ENCODE data around the gene ARFGAP1. TPM values are rescaled to one million over a fixed set of nuclear protein-coding genes. Genes with fewer than 3 reads are reported as not detected.

The ARFGAP1 gene
- 127 and 146 TPM in 2 replicates for total RNA-seq (2022)
- percentile 73 among the genes with signal in this experiment for Bru-seq, nascent RNA
- BruChase-seq, experiment 1, labeled RNA remaining after a 6-hour chase: percentile 83 among the genes with signal in this experiment
- percentile 90 among the genes with signal in this experiment for BruChase-seq, experiment 2, labeled RNA remaining after a 2-hour chase
- long read RNA-seq, transcript ARFGAP1-203 (13 exons, 3,281 nt): major isoform, 6 of 28 reads
- long read RNA-seq, partial matches to known transcripts: 2 of 28 reads
- long read RNA-seq, other reads (novel, unspliced or antisense): 17 of 28 reads

DNA sequence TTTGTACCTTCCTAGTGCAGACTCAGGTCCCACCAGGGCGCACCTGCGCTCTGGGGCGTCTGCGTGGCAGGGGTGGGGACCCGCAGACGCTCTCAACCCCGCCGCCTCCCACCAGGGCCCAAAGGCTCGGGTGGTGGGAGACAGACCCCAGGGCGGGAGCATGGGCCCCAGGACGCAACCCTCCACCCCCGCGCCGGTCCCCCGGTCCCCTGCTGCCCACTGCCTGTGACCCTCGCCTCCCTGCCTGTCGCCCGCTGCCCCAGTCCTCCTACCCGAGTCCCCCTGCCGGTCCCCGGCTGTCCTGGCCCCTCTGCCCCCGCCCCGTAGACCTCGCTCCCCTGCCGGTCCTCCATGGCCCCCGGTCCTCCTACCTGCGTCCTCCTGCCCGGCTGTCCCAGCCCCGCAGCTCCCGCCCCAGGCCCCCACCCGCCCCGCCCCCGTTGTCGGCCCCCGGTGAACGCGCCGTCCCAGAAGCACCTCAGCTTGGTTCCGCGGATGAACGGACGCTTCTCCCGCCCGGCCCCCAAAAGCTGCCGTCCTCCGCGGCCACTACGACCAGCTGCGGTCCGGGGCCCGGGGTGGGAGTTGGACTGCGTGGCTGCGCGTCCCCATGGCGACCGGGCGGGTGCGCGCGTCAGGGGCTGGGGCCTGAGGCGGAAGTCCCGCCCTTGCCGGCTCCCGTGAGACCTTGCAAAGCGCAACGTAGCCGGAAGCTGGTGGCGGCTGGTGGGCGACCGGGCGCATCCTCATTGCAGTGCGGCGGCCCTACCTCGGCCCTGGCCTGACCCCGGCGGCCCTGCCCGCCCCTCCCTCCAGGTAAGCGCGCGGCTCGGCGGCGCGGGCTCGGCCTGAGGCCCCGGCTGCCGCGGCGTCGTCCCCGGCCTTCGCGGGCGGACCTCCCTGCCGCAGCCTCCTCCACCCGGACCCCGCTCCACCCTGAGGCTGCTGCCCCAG is at the start of gene ARFGAP1:
ARFGAP1 (plus strand) TSS at position 709 of the 954 bp plus-strand sequence. CDS start 2,768 bp downstream, outside the sequence.
- H3K27ac Mint-ChIP-seq (ENCODE audit: unreplicated experiment): peak within 1 kb of the TSS; percentile 76
- H3K9me3 Mint-ChIP-seq (ENCODE audit: low read depth, unreplicated experiment): no peaks in the 10 kb centered on the region
- TF ChIP-seq, protein P1, sequence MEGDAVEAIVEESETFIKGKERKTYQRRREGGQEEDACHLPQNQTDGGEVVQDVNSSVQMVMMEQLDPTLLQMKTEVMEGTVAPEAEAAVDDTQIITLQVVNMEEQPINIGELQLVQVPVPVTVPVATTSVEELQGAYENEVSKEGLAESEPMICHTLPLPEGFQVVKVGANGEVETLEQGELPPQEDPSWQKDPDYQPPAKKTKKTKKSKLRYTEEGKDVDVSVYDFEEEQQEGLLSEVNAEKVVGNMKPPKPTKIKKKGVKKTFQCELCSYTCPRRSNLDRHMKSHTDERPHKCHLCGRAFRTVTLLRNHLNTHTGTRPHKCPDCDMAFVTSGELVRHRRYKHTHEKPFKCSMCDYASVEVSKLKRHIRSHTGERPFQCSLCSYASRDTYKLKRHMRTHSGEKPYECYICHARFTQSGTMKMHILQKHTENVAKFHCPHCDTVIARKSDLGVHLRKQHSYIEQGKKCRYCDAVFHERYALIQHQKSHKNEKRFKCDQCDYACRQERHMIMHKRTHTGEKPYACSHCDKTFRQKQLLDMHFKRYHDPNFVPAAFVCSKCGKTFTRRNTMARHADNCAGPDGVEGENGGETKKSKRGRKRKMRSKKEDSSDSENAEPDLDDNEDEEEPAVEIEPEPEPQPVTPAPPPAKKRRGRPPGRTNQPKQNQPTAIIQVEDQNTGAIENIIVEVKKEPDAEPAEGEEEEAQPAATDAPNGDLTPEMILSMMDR (IDR thresholded peaks at IDR 0.05; ENCODE audit: unreplicated experiment): no peak
- H3K27me3 Mint-ChIP-seq (ENCODE audit: unreplicated experiment): peaks cover 16% of the 10 kb centered on the region
- H3K36me3 Mint-ChIP-seq (ENCODE audit: insufficient read depth, unreplicated experiment): peaks cover 53% of the 10 kb centered on the region
- intact Hi-C loops (cut with micrococcal nuclease; ENCODE audit: unreplicated experiment): no loop called here
- CTCF ChIA-PET: interaction anchor here (0.6 to 1.2 kb wide), 7 partner anchors 10 to 707 kb away, joined by 3 to 11 read pairs (median 3); partner anchors contain the start of gene SAMD10
- DNase-seq: peak; percentile 97
- H3K4me3 Mint-ChIP-seq (ENCODE audit: low read depth, unreplicated experiment): peak within 1 kb of the TSS; percentile 81
- BruUV-seq (replicated peaks): no TSS peak
- peaks cover 30% of the 10 kb centered on the region for H3K4me1 Mint-ChIP-seq (ENCODE audit: low read depth, unreplicated experiment)

DNA sequence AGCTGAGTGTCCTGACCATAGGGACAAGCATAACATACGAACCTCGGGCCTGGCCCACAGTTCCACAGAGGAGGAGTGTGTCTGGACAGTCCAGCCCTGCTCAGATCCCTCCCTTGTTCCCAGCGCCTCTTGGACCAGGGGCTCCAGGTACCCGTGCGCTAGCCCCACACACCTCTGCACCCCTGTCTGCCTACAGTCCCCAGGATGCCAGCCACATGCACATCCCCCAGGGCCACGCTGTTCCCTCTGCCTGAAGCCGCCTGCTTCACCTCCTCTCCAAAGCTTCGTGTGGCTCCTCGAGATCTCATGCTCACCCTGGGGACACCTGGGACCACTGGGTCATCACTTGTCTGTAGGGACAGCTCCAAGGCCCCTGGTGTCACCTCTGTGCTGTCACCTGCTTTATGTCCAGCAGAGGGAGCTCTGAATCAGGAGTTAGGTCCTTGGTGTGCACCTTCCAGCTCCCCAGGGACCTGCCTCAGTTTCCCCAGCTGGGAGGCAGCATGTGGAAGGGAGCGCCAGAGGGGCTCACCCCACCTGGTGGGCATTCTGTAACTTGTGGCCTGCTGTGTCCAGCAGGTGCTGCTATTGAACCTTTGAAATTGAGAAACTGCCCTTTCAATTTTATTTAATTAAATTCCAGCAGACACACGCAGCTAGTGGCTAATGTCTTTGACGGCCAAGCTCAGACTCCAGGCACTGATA is 49.3 kb upstream of the ARFGAP1 start:
- BruUV-seq (replicated peaks): no TSS peak
- Mint-ChIP-seq H3K4me1 (ENCODE audit: low read depth, unreplicated experiment) (peaks cover 24% of the 10 kb centered on the region), H3K27me3 (ENCODE audit: unreplicated experiment) (peaks cover 36% of the 10 kb centered on the region), H3K27ac (ENCODE audit: unreplicated experiment) (no peak overlapping the region), H3K4me3 (ENCODE audit: low read depth, unreplicated experiment) (no peak overlapping the region), H3K9me3 (ENCODE audit: low read depth, unreplicated experiment) (no peaks in the 10 kb centered on the region), H3K36me3 (ENCODE audit: insufficient read depth, unreplicated experiment) (peaks cover 6% of the 10 kb centered on the region)
- peak; percentile 75 for DNase-seq
- TF ChIP-seq, protein P1 (IDR thresholded peaks at IDR 0.05; ENCODE audit: unreplicated experiment): peak; percentile 98
- intact Hi-C loops (cut with micrococcal nuclease; ENCODE audit: unreplicated experiment): loop anchor here (5.0 kb wide), 2 partner anchors 159 to 314 kb away; partner anchors contain the start of gene PTK6
- CTCF ChIA-PET: interaction anchor here (0.7 to 4.6 kb wide), 28 partner anchors 9 to 348 kb away, joined by 3 to 68 read pairs (median 5); partner anchors contain the start of genes ARFGAP1, BIRC7 and NKAIN4

- TF ChIP-seq, protein P1 (IDR thresholded peaks at IDR 0.05; ENCODE audit: unreplicated experiment): no peak
- Mint-ChIP-seq H3K27ac (ENCODE audit: unreplicated experiment) (no peak overlapping the region), H3K9me3 (ENCODE audit: low read depth, unreplicated experiment) (no peaks in the 10 kb centered on the region), H3K4me1 (ENCODE audit: low read depth, unreplicated experiment) (peaks cover 24% of the 10 kb centered on the region), H3K27me3 (ENCODE audit: unreplicated experiment) (peaks cover 36% of the 10 kb centered on the region), H3K36me3 (ENCODE audit: insufficient read depth, unreplicated experiment) (peaks cover 6% of the 10 kb centered on the region), H3K4me3 (ENCODE audit: low read depth, unreplicated experiment) (no peak overlapping the region)
- intact Hi-C loops (cut with micrococcal nuclease; ENCODE audit: unreplicated experiment): loop anchor here (5.0 kb wide), 2 partner anchors 158 to 313 kb away; partner anchors contain the start of gene PTK6
- no peak for DNase-seq
- BruUV-seq (replicated peaks): no TSS peak
- CTCF ChIA-PET: interaction anchor here (0.6 to 4.6 kb wide), 26 partner anchors 9 to 349 kb away, joined by 3 to 68 read pairs (median 5); partner anchors contain the start of genes ARFGAP1, BIRC7 and NKAIN4
Observed at GRCh38 chr20:63223826-63224207, 48.8 kb upstream of the ARFGAP1 start.

Measured in Calu3 (cell line).